Measurements from ENCODE around the gene MYDGF. TPM values are rescaled to one million over a fixed set of nuclear protein-coding genes. Genes with fewer than 3 reads are reported as not detected.

MYDGF gene
- total RNA-seq, 1 experiment from 2014 or later, result 250 TPM

- Histone ChIP-seq H3K36me3 (peaks cover 73% of the 10 kb centered on the region), H3K4me1 (replicated peaks) (no peaks in the 10 kb centered on the region), H3K27ac (no peak overlapping the region), H3K4me3 (no peak overlapping the region), H3K9me3 (replicated peaks) (no peaks in the 10 kb centered on the region), H3K27me3 (replicated peaks) (no peaks in the 10 kb centered on the region)
- no peak for DNase-seq (ENCODE audit: low read depth in 1 of 2, low spot score in 2 of 2)
These were observed 15.4 kb downstream of the MYDGF start for GRCh38 chr19:4654437-4655361.

- Histone ChIP-seq H3K27me3 (replicated peaks) (no peaks in the 10 kb centered on the region), H3K4me3 (no peak overlapping the region)
- DNase-seq (ENCODE audit: low read depth in 1 of 2, low spot score in 2 of 2), result no peak
These were observed 16.2 kb downstream of the MYDGF start for GRCh38 chr19:4653793-4654436.

GRCh38 chr19:4652075-4652474 lies 18.1 kb downstream of the MYDGF start:
- Histone ChIP-seq H3K27me3 (replicated peaks) (no peaks in the 10 kb centered on the region), H3K4me3 (no peak overlapping the region), H3K9me3 (replicated peaks) (no peaks in the 10 kb centered on the region), H3K27ac (no peak overlapping the region), H3K4me1 (replicated peaks) (no peaks in the 10 kb centered on the region), H3K36me3 (peaks cover 52% of the 10 kb centered on the region)
- DNase-seq (ENCODE audit: low read depth in 1 of 2, low spot score in 2 of 2), result no peak

More at GRCh38 chr19:4653793-4654436, 16.2 kb downstream of the MYDGF start:
- H3K36me3 ChIP-seq, result peaks cover 71% of the 10 kb centered on the region
- H3K9me3 ChIP-seq (replicated peaks), result no peaks in the 10 kb centered on the region
- H3K4me1 ChIP-seq (replicated peaks), result no peaks in the 10 kb centered on the region
- H3K27ac ChIP-seq, result no peak overlapping the region

- Histone ChIP-seq H3K36me3 (peaks cover 33% of the 10 kb centered on the region), H3K4me1 (replicated peaks) (no peaks in the 10 kb centered on the region), H3K9me3 (replicated peaks) (no peaks in the 10 kb centered on the region), H3K4me3 (no peak overlapping the region), H3K27ac (no peak overlapping the region), H3K27me3 (replicated peaks) (no peaks in the 10 kb centered on the region)
- no peak for DNase-seq (ENCODE audit: low read depth in 1 of 2, low spot score in 2 of 2)
These were observed 20.0 kb downstream of the MYDGF start for GRCh38 chr19:4650159-4650558.

- peaks cover 27% of the 10 kb centered on the region for H3K36me3 ChIP-seq
- H3K4me1 ChIP-seq (replicated peaks), result no peaks in the 10 kb centered on the region
- no peak for DNase-seq (ENCODE audit: low read depth in 1 of 2, low spot score in 2 of 2)
- H3K4me3 ChIP-seq, result no peak overlapping the region
- H3K27ac ChIP-seq, result no peak overlapping the region
- no peaks in the 10 kb centered on the region for H3K27me3 ChIP-seq (replicated peaks)
- H3K9me3 ChIP-seq (replicated peaks), result no peaks in the 10 kb centered on the region
These were observed 20.6 kb downstream of the MYDGF start for GRCh38 chr19:4649392-4650047.

- Histone ChIP-seq H3K4me3 (no peak overlapping the region), H3K27me3 (replicated peaks) (no peaks in the 10 kb centered on the region), H3K36me3 (peaks cover 20% of the 10 kb centered on the region), H3K27ac (no peak overlapping the region), H3K4me1 (replicated peaks) (no peaks in the 10 kb centered on the region), H3K9me3 (replicated peaks) (no peaks in the 10 kb centered on the region)
- no peak for DNase-seq (ENCODE audit: low read depth in 1 of 2, low spot score in 2 of 2)
These were observed 22.2 kb downstream of the MYDGF start for GRCh38 chr19:4647676-4648644.

GRCh38 chr19:4645718-4646117 lies 24.4 kb downstream of the MYDGF start:
- no peak for DNase-seq (ENCODE audit: low read depth in 1 of 2, low spot score in 2 of 2)
- peaks cover 5% of the 10 kb centered on the region; the same call in 1 of the 2 replicates for H3K36me3 ChIP-seq
- no peaks in the 10 kb centered on the region for H3K4me1 ChIP-seq (replicated peaks)
- no peak overlapping the region for H3K27ac ChIP-seq
- H3K27me3 ChIP-seq (replicated peaks), result no peaks in the 10 kb centered on the region
- H3K4me3 ChIP-seq, result no peak overlapping the region
- no peaks in the 10 kb centered on the region for H3K9me3 ChIP-seq (replicated peaks)

- Histone ChIP-seq H3K36me3 (no peaks in the 10 kb centered on the region), H3K27ac (no peak overlapping the region), H3K27me3 (replicated peaks) (no peaks in the 10 kb centered on the region), H3K9me3 (replicated peaks) (no peaks in the 10 kb centered on the region), H3K4me1 (replicated peaks) (peaks cover 15% of the 10 kb centered on the region), H3K4me3 (no peak overlapping the region)
- DNase-seq (ENCODE audit: low read depth in 1 of 2, low spot score in 2 of 2), result no peak
These were observed 27.5 kb downstream of the MYDGF start for GRCh38 chr19:4642625-4643024.

- no peak for DNase-seq (ENCODE audit: low read depth in 1 of 2, low spot score in 2 of 2)
- H3K36me3 ChIP-seq, result no peaks in the 10 kb centered on the region
- no peaks in the 10 kb centered on the region for H3K9me3 ChIP-seq (replicated peaks)
These were observed 29.0 kb downstream of the MYDGF start for GRCh38 chr19:4641132-4641531.

GRCh38 chr19:4640247-4641000 lies 29.7 kb downstream of the MYDGF start:
- no peaks in the 10 kb centered on the region for H3K27me3 ChIP-seq (replicated peaks)
- H3K4me3 ChIP-seq, result peak overlapping the region; percentile 76
- H3K36me3 ChIP-seq, result no peaks in the 10 kb centered on the region
- no peak overlapping the region for H3K27ac ChIP-seq
- H3K9me3 ChIP-seq (replicated peaks), result no peaks in the 10 kb centered on the region
- no peak for DNase-seq (ENCODE audit: low read depth in 1 of 2, low spot score in 2 of 2)
- H3K4me1 ChIP-seq (replicated peaks), result peaks cover 25% of the 10 kb centered on the region

More at GRCh38 chr19:4641132-4641531, 29.0 kb downstream of the MYDGF start:
- Histone ChIP-seq H3K27ac (no peak overlapping the region), H3K27me3 (replicated peaks) (no peaks in the 10 kb centered on the region), H3K4me3 (no peak overlapping the region), H3K4me1 (replicated peaks) (peaks cover 21% of the 10 kb centered on the region)

- Histone ChIP-seq H3K27me3 (replicated peaks) (no peaks in the 10 kb centered on the region), H3K27ac (no peak overlapping the region), H3K4me3 (peak overlapping the region; percentile 76), H3K9me3 (replicated peaks) (no peaks in the 10 kb centered on the region), H3K4me1 (replicated peaks) (peaks cover 30% of the 10 kb centered on the region), H3K36me3 (no peaks in the 10 kb centered on the region)
- DNase-seq (ENCODE audit: low read depth in 1 of 2, low spot score in 2 of 2), result peak in 1 of 2 experiments; percentile 19
These were observed 30.5 kb downstream of the MYDGF start for GRCh38 chr19:4639531-4640246.
